SK-N-SH (cell line): ENCODE results near the gene PCED1B. TPM values are rescaled to one million over a fixed set of nuclear protein-coding genes. Genes with fewer than 3 reads are reported as not detected.

ENCODE experiments used
- CTCF ChIA-PET: fragments of 300-600, 350-600 bp; formaldehyde crosslinking; extraction: SDS; loops from one replicate; lab custom pipeline; 2021; lab: Yijun Ruan, JAX
- POLR2A ChIA-PET: fragments of 350-600 bp; sonication (Branson Sonifier 250); formaldehyde crosslinking; extraction: SDS; loops from one replicate; lab custom pipeline; 2020; ENCODE audit warnings: antibody characterized with exemption, inconsistent platforms; lab: Yijun Ruan, JAX
- DNase-seq: peaks from one replicate; pipeline ENCODE4 v3.0.0; 2012
- H2AFZ ChIP-seq: fragments of 200-600 bp; sonication (generic); 2 replicates; pipeline ENCODE4 v1.8.1; 2016; ENCODE audit warnings: antibody characterized with exemption, mild to moderate bottlenecking, low read depth
- H3F3A ChIP-seq: fragments of 200-600 bp; sonication (generic); replicated peaks from 2 replicates; pipeline ENCODE3; 2016; ENCODE audit warnings: antibody characterized with exemption, mild to moderate bottlenecking; ENCODE audit not compliant: insufficient read depth
- H3K27ac ChIP-seq, 2 experiments: fragments of 200-500 bp in 1 of 2; fragments of 200-600 bp in 1 of 2; sonication (Bioruptor generic) in 1 of 2; sonication (generic), shearing (Covaris generic) in 1 of 2; 2 replicates each; pipeline versions ENCODE4 v1.5.1 to v1.6.1; 2014 to 2016; ENCODE audit warnings: low read depth in 2 of 2, inconsistent platforms in 1 of 2, low read length in 1 of 2, mild to moderate bottlenecking in 1 of 2, mixed read lengths in 1 of 2
- H3K27me3 ChIP-seq: fragments of 200-600 bp; sonication (generic), shearing (Covaris generic); 2 replicates; pipeline ENCODE4 v1.6.1; 2016; ENCODE audit warnings: mixed run types; ENCODE audit not compliant: insufficient read depth
- H3K36me3 ChIP-seq, 2 experiments: fragments of 200-500 bp in 1 of 2; fragments of 200-600 bp in 1 of 2; sonication (Bioruptor generic) in 1 of 2; sonication (generic) in 1 of 2; replicated peaks in 1 of 2; 2 replicates each; pipeline versions ENCODE3 to v1.5.1; 2014 to 2016; ENCODE audit warnings: low read length in 1 of 2, mild to moderate bottlenecking in 1 of 2; ENCODE audit not compliant: insufficient read depth in 2 of 2, control insufficient read depth in 1 of 2
- H3K4me1 ChIP-seq, 2 experiments: fragments of 200-500 bp in 1 of 2; fragments of 200-600 bp in 1 of 2; sonication (Bioruptor generic) in 1 of 2; sonication (generic), shearing (Covaris generic) in 1 of 2; 2 replicates each; pipeline versions ENCODE4 v1.5.1 to v1.6.1; 2014 to 2016; ENCODE audit warnings: low read depth in 1 of 2, low read length in 1 of 2, mixed run types in 1 of 2; ENCODE audit not compliant: insufficient read depth in 2 of 2, control insufficient read depth in 1 of 2
- H3K4me2 ChIP-seq: fragments of 200-600 bp; sonication (generic), shearing (Covaris generic); 2 replicates; pipeline ENCODE4 v1.6.1; 2017; ENCODE audit warnings: mixed run types
- H3K4me3 ChIP-seq, 2 experiments: fragments of 200-500 bp in 1 of 2; fragments of 200-600 bp in 1 of 2; sonication (Bioruptor generic) in 1 of 2; sonication (generic), shearing (Covaris generic) in 1 of 2; 2 replicates each; pipeline versions ENCODE4 v1.5.1 to v1.8.1; 2014 to 2016; ENCODE audit warnings: low read depth in 2 of 2, inconsistent platforms in 1 of 2, low read length in 1 of 2, mild to moderate bottlenecking in 1 of 2, mixed read lengths in 1 of 2, moderate library complexity in 1 of 2
- H3K79me2 ChIP-seq: fragments of 200-600 bp; sonication (generic); 2 replicates; pipeline ENCODE4 v1.8.1; 2017; ENCODE audit warnings: mild to moderate bottlenecking; ENCODE audit not compliant: insufficient read depth
- H3K9ac ChIP-seq: fragments of 200-600 bp; sonication (generic); 2 replicates; pipeline ENCODE4 v1.6.1; 2017; ENCODE audit warnings: mixed run types
- H3K9me2 ChIP-seq: fragments of 200-600 bp; sonication (generic); 2 replicates; pipeline ENCODE4 v1.6.1; 2017; ENCODE audit warnings: mixed run types
- H3K9me3 ChIP-seq: fragments of 200-600 bp; sonication (generic); 2 replicates; pipeline ENCODE4 v1.6.1; 2017; ENCODE audit warnings: mixed run types, mild to moderate bottlenecking, moderate library complexity
- H4K20me1 ChIP-seq: fragments of 200-600 bp; sonication (generic); 2 replicates; pipeline ENCODE4 v1.6.1; 2017; ENCODE audit warnings: mild to moderate bottlenecking, mixed run types; ENCODE audit not compliant: insufficient read depth
- CHD2 ChIP-seq: fragments of 150-350 bp; IDR thresholded peaks from 2 replicates; pipeline ENCODE4 v1.6.1; 2018; ENCODE audit warnings: low read length; ENCODE audit not compliant: partially characterized antibody
- CTCF ChIP-seq: fragments of 200-600 bp; sonication (generic); IDR thresholded peaks from 2 replicates; pipeline ENCODE4 v1.6.1; 2017; ENCODE audit warnings: antibody characterized with exemption, mild to moderate bottlenecking, moderate library complexity
- EP300 ChIP-seq, 2 experiments: IDR thresholded peaks; 2 replicates each; pipeline versions ENCODE4 v1.4.0 to v1.6.1; 2012; ENCODE audit warnings: borderline replicate concordance in 1 of 2, low read depth in 1 of 2, low read length in 1 of 2
- FOSL2 ChIP-seq: IDR thresholded peaks from 2 replicates; pipeline ENCODE4 v1.4.0; 2012; ENCODE audit warnings: low read depth, mild to moderate bottlenecking, moderate library complexity, borderline replicate concordance
- GABPA ChIP-seq: IDR thresholded peaks from 2 replicates; pipeline ENCODE4 v1.4.0; 2012; ENCODE audit warnings: low read depth, mild to moderate bottlenecking
- GATA2 ChIP-seq: sonication (generic); formaldehyde crosslinking; IDR thresholded peaks from 2 replicates; pipeline ENCODE4 v1.5.0; 2020; ENCODE audit warnings: mild to moderate bottlenecking, missing genetic modification reagents
- IRF3 ChIP-seq: fragments of 150-350 bp; IDR thresholded peaks from 2 replicates; pipeline ENCODE4 v1.6.1; 2016; ENCODE audit warnings: mild to moderate bottlenecking, low read depth, low read length
- NFIC ChIP-seq: IDR thresholded peaks from 2 replicates; pipeline ENCODE4 v1.4.0; 2012; ENCODE audit warnings: borderline replicate concordance
- POLR2AphosphoS5 ChIP-seq: IDR thresholded peaks from 2 replicates; pipeline ENCODE4 v1.6.1; 2012; ENCODE audit warnings: low read depth, low read length
- RAD21 ChIP-seq: IDR thresholded peaks from 2 replicates; pipeline ENCODE4 v1.6.1; 2012; ENCODE audit warnings: mild to moderate bottlenecking, low read length
- RCOR1 ChIP-seq: fragments of 150-350 bp; IDR thresholded peaks from 2 replicates; pipeline ENCODE4 v1.6.1; 2017; ENCODE audit warnings: antibody characterized with exemption, low read length
- REST ChIP-seq: IDR thresholded peaks from 2 replicates; pipeline ENCODE4 v1.6.1; 2012; ENCODE audit warnings: mild to moderate bottlenecking, low read depth, low read length, moderate library complexity
- RFX5 ChIP-seq: IDR thresholded peaks from 2 replicates; pipeline ENCODE4 v1.6.1; 2012; ENCODE audit warnings: mild to moderate bottlenecking, improper control_type of control experiment, low read length
- SIN3A ChIP-seq: IDR thresholded peaks from 2 replicates; pipeline ENCODE4 v1.6.1; 2012; ENCODE audit warnings: low read depth, mild to moderate bottlenecking, low read length, moderate library complexity, borderline replicate concordance
- SMC3 ChIP-seq: IDR thresholded peaks from 2 replicates; pipeline ENCODE4 v1.6.1; 2012; ENCODE audit warnings: low read depth, low read length, improper control_type of control experiment
- TAF1 ChIP-seq: IDR thresholded peaks from 2 replicates; pipeline ENCODE4 v1.6.1; 2012; ENCODE audit warnings: low read depth, mild to moderate bottlenecking, low read length, moderate library complexity, borderline replicate concordance
- TEAD4 ChIP-seq: IDR thresholded peaks from 2 replicates; pipeline ENCODE4 v1.4.0; 2012; ENCODE audit warnings: mild to moderate bottlenecking, borderline replicate concordance; ENCODE audit not compliant: insufficient read depth
- WGBS: methylation state at CpG from one replicate; pipeline ENCODE4 v1.1.6; 2017; ENCODE audit warnings: low lambda C conversion rate; 5-methylcytosine and 5-hydroxymethylcytosine counted together
- polyA plus RNA-seq, 3 experiments: library from polyadenylated mRNA; depleted of rRNA; stranded (reverse); fragments of >200 nt; gene quantifications; 2 replicates each; pipeline ENCODE4 v1.2.3, GENCODE V29; 2012
- TF ChIP-seq, protein P1 (sequence below): fragments of 150-350 bp; IDR thresholded peaks from 2 replicates; pipeline ENCODE4 v1.6.1; 2017; ENCODE audit warnings: antibody characterized with exemption, low read length, low read depth, borderline replicate concordance
- TF ChIP-seq, protein P2 (sequence below): IDR thresholded peaks from 2 replicates; pipeline ENCODE4 v1.4.0; 2012; ENCODE audit warnings: low read depth

The PCED1B gene
- polyA plus RNA-seq, 1 of the 3 experiments (the other 2 are of a cell fraction) = 0.21 TPM

- POLR2A ChIA-PET = no interaction called here
- H3K9me3 ChIP-seq = no peaks in the 10 kb centered on the region
- no peaks in the 10 kb centered on the region for H3K36me3 ChIP-seq
- H3K9me2 ChIP-seq = no peaks in the 10 kb centered on the region
- no peak for DNase-seq
- no peaks in the 10 kb centered on the region for H3K4me1 ChIP-seq
- H3F3A ChIP-seq = no peaks in the 10 kb centered on the region
- no peak overlapping the region for H3K9ac ChIP-seq
- no peaks in the 10 kb centered on the region for H3K79me2 ChIP-seq
- H3K4me2 ChIP-seq = peak overlapping the region; percentile 39; the same call in 1 of the 2 replicates
- H4K20me1 ChIP-seq = no peaks in the 10 kb centered on the region
- H3K4me3 ChIP-seq = no peak overlapping the region
- 19% methylated on average over 5 of the region's 5 CpGs for WGBS
- H3K27me3 ChIP-seq = peaks cover 7% of the 10 kb centered on the region; the same call in 1 of the 2 replicates
- CTCF ChIA-PET = interaction anchor here (0.9 to 2.2 kb wide), 5 partner anchors 13 to 681 kb away, joined by 3 to 8 read pairs (median 5); no protein-coding TSS in a partner anchor
- TF ChIP-seq, protein P1, sequence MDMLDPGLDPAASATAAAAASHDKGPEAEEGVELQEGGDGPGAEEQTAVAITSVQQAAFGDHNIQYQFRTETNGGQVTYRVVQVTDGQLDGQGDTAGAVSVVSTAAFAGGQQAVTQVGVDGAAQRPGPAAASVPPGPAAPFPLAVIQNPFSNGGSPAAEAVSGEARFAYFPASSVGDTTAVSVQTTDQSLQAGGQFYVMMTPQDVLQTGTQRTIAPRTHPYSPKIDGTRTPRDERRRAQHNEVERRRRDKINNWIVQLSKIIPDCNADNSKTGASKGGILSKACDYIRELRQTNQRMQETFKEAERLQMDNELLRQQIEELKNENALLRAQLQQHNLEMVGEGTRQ = no peak
- TF ChIP-seq RCOR1 = no peak
- no peak for TF ChIP-seq REST
- no peak for TF ChIP-seq SMC3
- TF ChIP-seq CTCF = no peak
- TF ChIP-seq RFX5 = no peak
- no peak for TF ChIP-seq RAD21
- TF ChIP-seq FOSL2 = no peak
- no peak for TF ChIP-seq TEAD4
- TF ChIP-seq GATA2 (CRISPR knock-in tag) = no peak
- TF ChIP-seq, protein P2, sequence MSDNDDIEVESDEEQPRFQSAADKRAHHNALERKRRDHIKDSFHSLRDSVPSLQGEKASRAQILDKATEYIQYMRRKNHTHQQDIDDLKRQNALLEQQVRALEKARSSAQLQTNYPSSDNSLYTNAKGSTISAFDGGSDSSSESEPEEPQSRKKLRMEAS = no peak
- TF ChIP-seq TAF1 = no peak
- no peak for TF ChIP-seq NFIC
- no peak for TF ChIP-seq POLR2AphosphoS5
- TF ChIP-seq GABPA = no peak
- no peak for TF ChIP-seq EP300 (IDR thresholded peaks at IDR 0.05; ENCODE audit: borderline replicate concordance in 1 of 2, low read depth in 1 of 2, low read length in 1 of 2)
- TF ChIP-seq CHD2 = no peak
- no peak for TF ChIP-seq IRF3
- no peak for TF ChIP-seq SIN3A
- TF ChIP-seq, all 33 proteins: peak for 0
- Histone ChIP-seq H2AFZ (no peak overlapping the region), H3K27ac (no peak overlapping the region)
Observed at GRCh38 chr12:47033789-47034555, 45.4 kb upstream of the PCED1B start.
